ENCODE results near the gene ZNF217.
"Not testable (repeated sequence)": the region's sequence is repeated elsewhere in the genome, so short reads cannot be mapped to it uniquely, and the experiment has no call there.

The ZNF217 gene

DNA sequence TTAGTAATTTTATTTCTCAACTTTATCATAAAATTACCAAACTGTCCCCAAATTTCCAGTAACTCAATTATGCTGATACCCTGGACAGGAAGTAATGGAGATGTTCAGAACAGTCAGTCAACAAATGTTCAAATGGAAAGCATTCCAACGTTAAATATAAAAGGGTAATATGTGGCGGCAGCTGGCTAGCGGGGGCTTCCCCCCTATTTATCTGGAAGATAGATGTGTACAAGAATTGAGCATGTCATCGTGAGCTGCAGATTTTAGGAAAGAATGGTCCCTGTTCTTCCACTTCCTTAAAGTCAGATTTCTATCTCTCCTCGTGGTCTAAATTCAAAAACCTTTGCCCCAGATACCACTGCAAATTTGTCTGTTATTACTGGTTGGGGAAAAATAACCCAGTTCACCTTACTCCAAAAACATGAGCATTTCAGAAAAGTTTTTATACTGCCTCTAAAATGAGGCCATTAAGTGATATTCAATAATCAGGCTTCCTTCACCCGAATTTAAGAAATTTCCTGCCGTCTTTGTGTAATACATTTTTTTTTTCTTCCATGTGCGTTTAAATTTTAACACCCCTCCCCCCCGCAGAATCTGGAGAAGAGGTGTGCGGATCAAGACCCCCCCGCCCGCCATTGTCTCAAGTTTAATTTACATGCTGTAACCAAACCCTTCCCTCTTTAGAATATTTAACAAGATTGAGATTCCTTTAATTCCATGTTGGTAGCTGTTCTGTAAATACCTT lies 4.1 kb downstream of the ZNF217 start:
- Histone ChIP-seq H3K9ac (ENCODE audit: low read depth, low read length, poor library complexity, severe bottlenecking) (peak overlapping the region; percentile 99), H3K4me1 (ENCODE audit: insufficient read depth, low read length, poor library complexity, severe bottlenecking) (peaks cover 28% of the 10 kb centered on the region), H4K20me1 (ENCODE audit: insufficient read depth, low read length, poor library complexity, severe bottlenecking) (peaks cover 12% of the 10 kb centered on the region), H3K4me3 (ENCODE audit: low read length, poor library complexity, severe bottlenecking) (peak overlapping the region; percentile 97), H3K4me2 (ENCODE audit: low read depth, low read length, poor library complexity, severe bottlenecking) (peak overlapping the region; percentile 80), H3K79me2 (ENCODE audit: insufficient read depth, low read length) (peaks cover 89% of the 10 kb centered on the region)
- not testable (repeated sequence) for H3K9me3 ChIP-seq (ENCODE audit: insufficient read depth, low read depth, low read length); H3K27me3 ChIP-seq (ENCODE audit: insufficient read depth, low read length, poor library complexity, severe bottlenecking); H3K9me2 ChIP-seq (replicated peaks; ENCODE audit: low read depth, low read length); H3K36me3 ChIP-seq (ENCODE audit: insufficient read depth, low read length); H3F3A ChIP-seq (ENCODE audit: low read depth); H2AFZ ChIP-seq (ENCODE audit: low read length)

- H3F3A ChIP-seq (ENCODE audit: low read depth): not testable (repeated sequence)
- Histone ChIP-seq H3K4me2 (ENCODE audit: low read depth, low read length, poor library complexity, severe bottlenecking) (peak overlapping the region; percentile 61), H3K4me1 (ENCODE audit: insufficient read depth, low read length, poor library complexity, severe bottlenecking) (peaks cover 37% of the 10 kb centered on the region)
Measured at GRCh38 chr20:53587157-53587703, 6.4 kb downstream of the ZNF217 start.

DNA sequence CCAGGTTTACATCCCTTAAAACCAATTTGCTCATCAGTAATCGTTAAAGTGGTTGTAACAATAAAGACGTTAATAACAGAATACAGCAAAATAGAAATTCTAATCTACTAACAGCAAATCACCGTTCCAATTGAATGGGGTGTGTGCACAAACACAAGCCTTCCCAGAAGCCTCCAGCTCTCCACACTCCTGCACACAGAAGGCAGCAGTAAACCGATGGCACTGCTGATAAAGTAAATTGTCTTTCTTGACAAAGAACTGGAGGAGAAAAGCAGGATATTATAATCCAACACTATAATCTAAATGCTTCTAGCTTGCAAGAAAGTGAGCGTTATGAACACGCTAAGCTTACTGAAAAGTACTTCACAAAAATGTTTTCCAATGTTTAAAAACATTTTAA lies 7.0 kb downstream of the ZNF217 start:
- Histone ChIP-seq H3K9ac (ENCODE audit: low read depth, low read length, poor library complexity, severe bottlenecking) (peak overlapping the region; percentile 34), H3K4me3 (ENCODE audit: low read length, poor library complexity, severe bottlenecking) (peak overlapping the region; percentile 60), H3K4me2 (ENCODE audit: low read depth, low read length, poor library complexity, severe bottlenecking) (peak overlapping the region; percentile 61), H3K79me2 (ENCODE audit: insufficient read depth, low read length) (peaks cover 99% of the 10 kb centered on the region), H3K36me3 (ENCODE audit: insufficient read depth, low read length) (peaks cover 14% of the 10 kb centered on the region), H3K9me2 (replicated peaks; ENCODE audit: low read depth, low read length) (no peaks in the 10 kb centered on the region), H3K27me3 (ENCODE audit: insufficient read depth, low read length, poor library complexity, severe bottlenecking) (no peaks in the 10 kb centered on the region), H3K9me3 (ENCODE audit: insufficient read depth, low read depth, low read length) (no peaks in the 10 kb centered on the region), H2AFZ (ENCODE audit: low read length) (no peak overlapping the region), H3F3A (ENCODE audit: low read depth) (no peaks in the 10 kb centered on the region), H3K4me1 (ENCODE audit: insufficient read depth, low read length, poor library complexity, severe bottlenecking) (peaks cover 38% of the 10 kb centered on the region), H4K20me1 (ENCODE audit: insufficient read depth, low read length, poor library complexity, severe bottlenecking) (peaks cover 12% of the 10 kb centered on the region)
- TF ChIP-seq EZH2phosphoT487 (IDR thresholded peaks at IDR 0.05; ENCODE audit: borderline replicate concordance): no peak
- TF ChIP-seq, protein P1, sequence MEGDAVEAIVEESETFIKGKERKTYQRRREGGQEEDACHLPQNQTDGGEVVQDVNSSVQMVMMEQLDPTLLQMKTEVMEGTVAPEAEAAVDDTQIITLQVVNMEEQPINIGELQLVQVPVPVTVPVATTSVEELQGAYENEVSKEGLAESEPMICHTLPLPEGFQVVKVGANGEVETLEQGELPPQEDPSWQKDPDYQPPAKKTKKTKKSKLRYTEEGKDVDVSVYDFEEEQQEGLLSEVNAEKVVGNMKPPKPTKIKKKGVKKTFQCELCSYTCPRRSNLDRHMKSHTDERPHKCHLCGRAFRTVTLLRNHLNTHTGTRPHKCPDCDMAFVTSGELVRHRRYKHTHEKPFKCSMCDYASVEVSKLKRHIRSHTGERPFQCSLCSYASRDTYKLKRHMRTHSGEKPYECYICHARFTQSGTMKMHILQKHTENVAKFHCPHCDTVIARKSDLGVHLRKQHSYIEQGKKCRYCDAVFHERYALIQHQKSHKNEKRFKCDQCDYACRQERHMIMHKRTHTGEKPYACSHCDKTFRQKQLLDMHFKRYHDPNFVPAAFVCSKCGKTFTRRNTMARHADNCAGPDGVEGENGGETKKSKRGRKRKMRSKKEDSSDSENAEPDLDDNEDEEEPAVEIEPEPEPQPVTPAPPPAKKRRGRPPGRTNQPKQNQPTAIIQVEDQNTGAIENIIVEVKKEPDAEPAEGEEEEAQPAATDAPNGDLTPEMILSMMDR (conservative IDR thresholded peaks at IDR 0.05; ENCODE audit: low read length): no peak

More at GRCh38 chr20:53587157-53587703, 6.4 kb downstream of the ZNF217 start:
- Histone ChIP-seq H3K4me3 (ENCODE audit: low read length, poor library complexity, severe bottlenecking) (peak overlapping the region; percentile 60), H3K79me2 (ENCODE audit: insufficient read depth, low read length) (peaks cover 99% of the 10 kb centered on the region), H3K9ac (ENCODE audit: low read depth, low read length, poor library complexity, severe bottlenecking) (peak overlapping the region; percentile 34), H4K20me1 (ENCODE audit: insufficient read depth, low read length, poor library complexity, severe bottlenecking) (peaks cover 12% of the 10 kb centered on the region)
- H2AFZ ChIP-seq (ENCODE audit: low read length); H3K27me3 ChIP-seq (ENCODE audit: insufficient read depth, low read length, poor library complexity, severe bottlenecking); H3K9me2 ChIP-seq (replicated peaks; ENCODE audit: low read depth, low read length); H3K36me3 ChIP-seq (ENCODE audit: insufficient read depth, low read length); H3K9me3 ChIP-seq (ENCODE audit: insufficient read depth, low read depth, low read length): not testable (repeated sequence)

GRCh38 chr20:53585910-53586309 lies 7.7 kb downstream of the ZNF217 start:
- Histone ChIP-seq H3K4me3 (ENCODE audit: low read length, poor library complexity, severe bottlenecking) (peak overlapping the region; percentile 60), H3K4me2 (ENCODE audit: low read depth, low read length, poor library complexity, severe bottlenecking) (peak overlapping the region; percentile 61), H3K4me1 (ENCODE audit: insufficient read depth, low read length, poor library complexity, severe bottlenecking) (peaks cover 39% of the 10 kb centered on the region), H3K79me2 (ENCODE audit: insufficient read depth, low read length) (peaks cover 99% of the 10 kb centered on the region), H4K20me1 (ENCODE audit: insufficient read depth, low read length, poor library complexity, severe bottlenecking) (peaks cover 16% of the 10 kb centered on the region), H3K9ac (ENCODE audit: low read depth, low read length, poor library complexity, severe bottlenecking) (peak overlapping the region; percentile 34), H3K36me3 (ENCODE audit: insufficient read depth, low read length) (peaks cover 21% of the 10 kb centered on the region)
- H3K9me2 ChIP-seq (replicated peaks; ENCODE audit: low read depth, low read length); H3K27me3 ChIP-seq (ENCODE audit: insufficient read depth, low read length, poor library complexity, severe bottlenecking); H3F3A ChIP-seq (ENCODE audit: low read depth); H2AFZ ChIP-seq (ENCODE audit: low read length); H3K9me3 ChIP-seq (ENCODE audit: insufficient read depth, low read depth, low read length): not testable (repeated sequence)

DNA sequence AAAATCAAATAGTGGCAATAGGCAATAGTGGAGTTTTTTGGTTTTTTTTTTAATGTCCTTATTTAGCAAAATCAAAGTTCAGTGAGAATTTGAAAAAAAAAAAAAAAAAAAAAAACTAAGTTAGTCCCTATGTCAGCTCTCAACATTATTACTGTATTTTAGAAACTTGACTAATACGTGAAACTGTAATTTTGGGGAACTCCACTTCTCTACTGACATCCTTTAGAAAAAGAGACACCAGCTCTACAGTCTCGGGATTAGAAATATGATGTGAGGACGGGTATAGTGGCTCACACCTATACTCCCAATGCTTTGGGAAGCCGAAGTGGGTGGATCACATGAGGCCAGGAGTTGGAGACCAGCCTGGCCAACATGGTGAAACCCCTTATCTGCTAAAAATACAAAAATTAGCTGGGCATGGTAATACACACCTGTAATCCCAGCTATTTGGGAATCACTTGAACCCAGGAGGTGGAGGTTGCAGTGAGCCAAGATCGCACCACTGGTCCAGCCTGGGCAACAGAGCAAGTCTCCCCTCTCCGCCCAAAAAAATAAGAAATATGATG lies 8.6 kb downstream of the ZNF217 start:
- peaks cover 24% of the 10 kb centered on the region for H4K20me1 ChIP-seq (ENCODE audit: insufficient read depth, low read length, poor library complexity, severe bottlenecking)
- H3K9ac ChIP-seq (ENCODE audit: low read depth, low read length, poor library complexity, severe bottlenecking): peak overlapping the region; percentile 34
- peaks cover 99% of the 10 kb centered on the region for H3K79me2 ChIP-seq (ENCODE audit: insufficient read depth, low read length)
- H3K4me3 ChIP-seq (ENCODE audit: low read length, poor library complexity, severe bottlenecking): peak overlapping the region; percentile 22
- peaks cover 47% of the 10 kb centered on the region for H3K4me1 ChIP-seq (ENCODE audit: insufficient read depth, low read length, poor library complexity, severe bottlenecking)
- not testable (repeated sequence) for H3K27me3 ChIP-seq (ENCODE audit: insufficient read depth, low read length, poor library complexity, severe bottlenecking); H3F3A ChIP-seq (ENCODE audit: low read depth); H3K9me2 ChIP-seq (replicated peaks; ENCODE audit: low read depth, low read length); H2AFZ ChIP-seq (ENCODE audit: low read length); H3K9me3 ChIP-seq (ENCODE audit: insufficient read depth, low read depth, low read length)
- H3K4me2 ChIP-seq (ENCODE audit: low read depth, low read length, poor library complexity, severe bottlenecking): peak overlapping the region; percentile 61
- peaks cover 30% of the 10 kb centered on the region for H3K36me3 ChIP-seq (ENCODE audit: insufficient read depth, low read length)

GRCh38 chr20:53584550-53584913 lies 9.1 kb downstream of the ZNF217 start:
- peaks cover 13% of the 10 kb centered on the region; the same call in 1 of the 2 replicates for H3F3A ChIP-seq (ENCODE audit: low read depth)

More at GRCh38 chr20:53584550-53584913, 9.1 kb downstream of the ZNF217 start:
- not testable (repeated sequence) for H3K9me2 ChIP-seq (replicated peaks; ENCODE audit: low read depth, low read length); H3K27me3 ChIP-seq (ENCODE audit: insufficient read depth, low read length, poor library complexity, severe bottlenecking); H3K9me3 ChIP-seq (ENCODE audit: insufficient read depth, low read depth, low read length); H2AFZ ChIP-seq (ENCODE audit: low read length); H3K9ac ChIP-seq (ENCODE audit: low read depth, low read length, poor library complexity, severe bottlenecking)
- Histone ChIP-seq H3K4me1 (ENCODE audit: insufficient read depth, low read length, poor library complexity, severe bottlenecking) (peaks cover 47% of the 10 kb centered on the region), H3K4me2 (ENCODE audit: low read depth, low read length, poor library complexity, severe bottlenecking) (peak overlapping the region; percentile 61), H3K79me2 (ENCODE audit: insufficient read depth, low read length) (peaks cover 99% of the 10 kb centered on the region), H4K20me1 (ENCODE audit: insufficient read depth, low read length, poor library complexity, severe bottlenecking) (peaks cover 25% of the 10 kb centered on the region), H3K36me3 (ENCODE audit: insufficient read depth, low read length) (peaks cover 35% of the 10 kb centered on the region), H3K4me3 (ENCODE audit: low read length, poor library complexity, severe bottlenecking) (peak overlapping the region; percentile 22)

Data from Loucy (cell line).